Esophagus squamous epithelium (tissue), 5 donors: Measurements from ENCODE around the gene TLR4. TPM values are rescaled to one million over a fixed set of nuclear protein-coding genes. Genes with fewer than 3 reads are reported as not detected.

Experiments used
- DNase-seq: peaks from one replicate; lab custom pipeline; 2025; lab: John Stamatoyannopoulos, UW
- H3K27ac ChIP-seq, 4 donors: fragments of 200-600 bp; sonication (generic); one replicate each; pipeline ENCODE4 v1.5.1; 2016 to 2019; ENCODE audit warnings: mild to moderate bottlenecking in 1 of 4
- H3K27me3 ChIP-seq, 4 donors: fragments of 200-600 bp; sonication (generic); 1 replicate in 3 of 4; 2 replicates in 1 of 4; pipeline versions ENCODE4 v1.5.1 to v1.6.0; 2017 to 2021; ENCODE audit warnings: antibody characterized with exemption in 1 of 4
- H3K36me3 ChIP-seq, 3 donors: fragments of 200-600 bp; sonication (generic); one replicate each; pipeline ENCODE4 v1.5.1; 2016 to 2019
- H3K4me1 ChIP-seq, 3 donors: fragments of 200-600 bp; sonication (generic); one replicate each; pipeline ENCODE4 v1.5.1; 2017 to 2019
- H3K4me3 ChIP-seq, 4 donors: fragments of 200-600 bp; sonication (generic); 1 replicate in 3 of 4; 2 replicates in 1 of 4; pipeline ENCODE4 v1.5.1; 2016 to 2019; ENCODE audit warnings: mild to moderate bottlenecking in 2 of 4, moderate library complexity in 1 of 4
- H3K9me3 ChIP-seq, 3 donors: fragments of 200-600 bp; sonication (generic); one replicate each; pipeline ENCODE4 v1.5.1; 2016 to 2019
- POLR2A ChIP-seq, 4 donors: fragments of 450-650 bp; IDR thresholded peaks; one replicate each; pipeline ENCODE4 v1.6.1; 2017; ENCODE audit warnings: antibody characterized with exemption in 4 of 4, mild to moderate bottlenecking in 4 of 4, moderate library complexity in 3 of 4
- WGBS, 2 donors: methylation state at CpG; one replicate each; pipeline ENCODE4 v1.1.5; 2018; 5-methylcytosine and 5-hydroxymethylcytosine counted together
- intact Hi-C: fragments of 100-400 bp; cut with DNase I; formaldehyde crosslinking; loops from one replicate; pipeline ENCODE4 v1.15.0; 2022
- total RNA-seq, 4 donors: library from RNA; depleted of rRNA; stranded (reverse); fragments of >200 nt; gene quantifications; one replicate each; pipeline ENCODE4 v1.1.0, GENCODE V29; 2016
- TF ChIP-seq, protein P1 (sequence below), 6 experiments: fragments of 450-650 bp in 4 of 6; fragments of 200-600 bp in 2 of 6; sonication (generic) in 2 of 6; IDR thresholded peaks; one replicate each; pipeline ENCODE4 v1.5.1; 2016 to 2019; ENCODE audit warnings: antibody characterized with exemption in 6 of 6, mild to moderate bottlenecking in 4 of 6, moderate library complexity in 4 of 6
- donor health status: DM: yes; HTN: yes; CAD: no.

Gene TLR4
- total RNA-seq, 4 donors from 2014 or later = 0.34 to 14.9 (median 5.8) TPM

DNA sequence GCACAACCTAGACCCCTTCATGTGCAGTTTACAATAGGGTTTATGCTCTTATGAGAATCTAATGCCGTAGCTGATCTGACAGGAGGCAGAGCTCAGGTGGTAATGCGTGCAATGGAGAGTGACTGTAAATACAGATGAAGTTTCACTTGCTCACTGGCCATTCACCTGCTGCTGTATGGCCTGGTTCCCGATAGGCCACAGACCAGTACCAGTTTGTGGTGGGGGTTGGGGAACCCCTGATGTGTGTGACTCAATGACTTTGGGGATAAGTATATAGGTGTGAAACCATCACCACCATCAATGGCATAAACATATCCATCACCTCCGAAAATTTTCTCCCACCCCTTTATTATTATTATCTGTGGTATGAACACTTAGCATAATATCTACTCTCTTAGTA is 42.1 kb downstream of the TLR4 start:
- no peak for DNase-seq
- Histone ChIP-seq H3K4me1 (peaks cover 0 to 9% (median 0%) of the 10 kb centered on the region in 3 donors), H3K27me3 (peaks cover 0 to 22% (median 0%) of the 10 kb centered on the region in 4 donors), H3K36me3 (no peaks in the 10 kb centered on the region), H3K4me3 (no peak overlapping the region), H3K9me3 (no peaks in the 10 kb centered on the region), H3K27ac (no peak overlapping the region)
- 77 to 97% methylated on average over 4 of the region's 4 CpGs for WGBS, 2 donors
- TF ChIP-seq POLR2A (IDR thresholded peaks at IDR 0.05) = no peak
- TF ChIP-seq, protein P1, sequence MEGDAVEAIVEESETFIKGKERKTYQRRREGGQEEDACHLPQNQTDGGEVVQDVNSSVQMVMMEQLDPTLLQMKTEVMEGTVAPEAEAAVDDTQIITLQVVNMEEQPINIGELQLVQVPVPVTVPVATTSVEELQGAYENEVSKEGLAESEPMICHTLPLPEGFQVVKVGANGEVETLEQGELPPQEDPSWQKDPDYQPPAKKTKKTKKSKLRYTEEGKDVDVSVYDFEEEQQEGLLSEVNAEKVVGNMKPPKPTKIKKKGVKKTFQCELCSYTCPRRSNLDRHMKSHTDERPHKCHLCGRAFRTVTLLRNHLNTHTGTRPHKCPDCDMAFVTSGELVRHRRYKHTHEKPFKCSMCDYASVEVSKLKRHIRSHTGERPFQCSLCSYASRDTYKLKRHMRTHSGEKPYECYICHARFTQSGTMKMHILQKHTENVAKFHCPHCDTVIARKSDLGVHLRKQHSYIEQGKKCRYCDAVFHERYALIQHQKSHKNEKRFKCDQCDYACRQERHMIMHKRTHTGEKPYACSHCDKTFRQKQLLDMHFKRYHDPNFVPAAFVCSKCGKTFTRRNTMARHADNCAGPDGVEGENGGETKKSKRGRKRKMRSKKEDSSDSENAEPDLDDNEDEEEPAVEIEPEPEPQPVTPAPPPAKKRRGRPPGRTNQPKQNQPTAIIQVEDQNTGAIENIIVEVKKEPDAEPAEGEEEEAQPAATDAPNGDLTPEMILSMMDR (IDR thresholded peaks at IDR 0.05) = no peak
- intact Hi-C loops = no loop called here

- 53 to 72% methylated on average over 5 of the region's 5 CpGs for WGBS, 2 donors
- H3K27me3 ChIP-seq = peaks cover 0 to 22% (median 0%) of the 10 kb centered on the region in 4 donors
- no peaks in the 10 kb centered on the region for H3K9me3 ChIP-seq
Observed at GRCh38 chr9:117747386-117747970, 43.3 kb downstream of the TLR4 start.

DNA sequence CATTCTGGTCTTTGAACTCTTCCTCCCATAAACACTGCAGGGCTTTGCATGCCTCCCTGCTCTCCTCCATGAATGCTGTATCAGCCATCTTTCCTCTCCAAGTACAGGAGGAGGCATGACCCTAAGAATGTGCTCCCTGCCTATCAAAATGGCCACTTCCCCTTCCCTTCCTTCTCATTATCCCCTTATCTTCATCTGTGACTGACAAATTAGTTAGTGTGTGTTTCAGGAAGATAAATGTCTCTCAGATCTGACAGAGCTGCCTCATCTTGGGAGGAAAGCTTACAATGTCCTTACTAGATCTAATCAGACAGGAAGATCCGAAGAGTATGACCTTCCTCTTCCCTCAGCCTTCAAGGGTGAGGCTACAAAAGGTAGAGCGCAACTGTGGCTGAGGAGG is 46.2 kb downstream of the TLR4 start:
- no peak for TF ChIP-seq POLR2A (IDR thresholded peaks at IDR 0.05)
- TF ChIP-seq, protein P1 (IDR thresholded peaks at IDR 0.05) = no peak
- Histone ChIP-seq H3K27ac (no peak overlapping the region), H3K4me1 (peaks cover 0 to 2% (median 0%) of the 10 kb centered on the region in 3 donors), H3K36me3 (no peaks in the 10 kb centered on the region), H3K4me3 (no peak overlapping the region), H3K27me3 (peaks cover 0 to 9% (median 0%) of the 10 kb centered on the region in 4 donors), H3K9me3 (no peaks in the 10 kb centered on the region)
- intact Hi-C loops = no loop called here
- DNase-seq = no peak
- 54 to 100% methylated on average over 1 to 2 of the region's 2 CpGs for WGBS, 2 donors

More at GRCh38 chr9:117747386-117747970, 43.3 kb downstream of the TLR4 start:
- DNase-seq = no peak
- intact Hi-C loops = no loop called here
- no peaks in the 10 kb centered on the region for H3K36me3 ChIP-seq
- TF ChIP-seq, protein P1 (IDR thresholded peaks at IDR 0.05) = no peak
- TF ChIP-seq POLR2A (IDR thresholded peaks at IDR 0.05) = no peak
- peaks cover 0 to 9% (median 0%) of the 10 kb centered on the region in 3 donors for H3K4me1 ChIP-seq
- H3K27ac ChIP-seq = no peak overlapping the region
- no peak overlapping the region for H3K4me3 ChIP-seq

DNA sequence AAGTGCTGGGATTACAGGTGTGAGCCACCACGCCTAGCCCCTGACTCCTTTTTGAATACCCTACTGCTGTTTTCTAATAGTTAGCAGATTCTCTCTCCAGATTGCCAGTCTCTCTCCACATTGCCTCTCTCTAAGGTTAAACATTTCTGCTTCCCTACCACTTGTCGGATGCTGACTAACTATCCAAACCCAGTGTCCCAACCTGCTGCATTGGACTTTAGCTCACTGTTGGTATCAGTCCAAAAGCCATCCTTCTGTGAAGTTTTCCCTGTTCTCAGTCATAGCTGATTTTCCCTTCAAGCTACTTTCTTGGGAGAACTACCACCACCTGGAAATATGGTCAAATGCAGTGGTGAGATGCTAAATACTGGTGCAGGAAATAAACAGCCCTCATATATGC is 48.7 kb downstream of the TLR4 start:
- 81 to 88% methylated on average over 2 of the region's 2 CpGs for WGBS, 2 donors
- TF ChIP-seq POLR2A (IDR thresholded peaks at IDR 0.05) = no peak
- TF ChIP-seq, protein P1 (IDR thresholded peaks at IDR 0.05) = no peak
- Histone ChIP-seq H3K4me1 (no peaks in the 10 kb centered on the region), H3K4me3 (no peak overlapping the region), H3K27me3 (no peaks in the 10 kb centered on the region), H3K36me3 (no peaks in the 10 kb centered on the region), H3K9me3 (no peaks in the 10 kb centered on the region), H3K27ac (no peak overlapping the region)
- intact Hi-C loops = no loop called here
- no peak for DNase-seq

DNA sequence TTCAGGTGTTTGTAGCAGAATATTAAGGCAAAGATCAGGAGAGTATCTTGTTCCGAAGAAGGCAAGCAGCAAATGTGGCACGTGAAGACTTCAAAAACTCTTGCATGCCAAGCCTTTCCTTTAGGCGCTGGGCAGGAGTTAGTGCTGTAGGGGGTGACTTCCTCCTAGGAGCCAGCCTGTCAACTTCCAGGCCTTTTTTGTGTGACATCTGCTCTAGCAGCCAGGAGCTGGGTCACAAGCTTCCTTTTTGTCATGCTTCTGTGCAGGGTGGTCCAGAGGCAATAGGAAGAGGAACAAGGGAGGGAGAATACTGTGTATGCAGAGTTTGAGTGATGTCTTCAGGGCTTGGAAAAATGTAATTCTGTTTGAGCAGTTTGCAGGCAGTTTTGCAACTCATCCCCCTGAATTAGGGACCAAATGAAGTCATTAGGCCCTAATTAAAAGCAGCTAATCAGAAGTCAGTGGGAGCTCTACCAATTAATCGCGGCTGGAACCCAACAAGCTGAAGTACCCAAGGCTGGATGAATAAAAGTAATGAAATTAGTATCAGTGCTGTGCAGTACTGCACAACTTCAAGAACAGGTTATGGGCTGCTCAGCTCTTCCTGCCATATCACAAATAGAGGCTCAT is 53.5 kb downstream of the TLR4 start:
- Histone ChIP-seq H3K27me3 (no peaks in the 10 kb centered on the region), H3K4me1 (no peaks in the 10 kb centered on the region), H3K4me3 (no peak overlapping the region), H3K36me3 (no peaks in the 10 kb centered on the region), H3K9me3 (no peaks in the 10 kb centered on the region), H3K27ac (no peak overlapping the region)
- DNase-seq = no peak
- TF ChIP-seq, protein P1 (IDR thresholded peaks at IDR 0.05) = no peak
- no peak for TF ChIP-seq POLR2A (IDR thresholded peaks at IDR 0.05)
- intact Hi-C loops = no loop called here
- 57 to 70% methylated on average over 4 to 5 of the region's 5 CpGs for WGBS, 2 donors
